ENCODE measurements around the gene SLC26A4.

SLC26A4 gene

GRCh38 chr7:107697321-107698049, 36.9 kb downstream of the SLC26A4 start:
- no peak for DNase-seq

GRCh38 chr7:107700570-107700969, 39.9 kb downstream of the SLC26A4 start:
- no peak for DNase-seq

- no peak for DNase-seq
Observed at GRCh38 chr7:107701191-107701590, 40.6 kb downstream of the SLC26A4 start.

- DNase-seq, result no peak
Observed at GRCh38 chr7:107703219-107703618, 42.6 kb downstream of the SLC26A4 start.

- DNase-seq, result no peak
Observed at GRCh38 chr7:107703872-107704271, 43.2 kb downstream of the SLC26A4 start.

GRCh38 chr7:107708956-107709355, 48.3 kb downstream of the SLC26A4 start:
- no peak for DNase-seq

GRCh38 chr7:107711301-107711700, 50.7 kb downstream of the SLC26A4 start:
- DNase-seq, result no peak

GRCh38 chr7:107712025-107712424, 51.4 kb downstream of the SLC26A4 start:
- DNase-seq, result no peak

GRCh38 chr7:107712896-107713295, 52.3 kb downstream of the SLC26A4 start:
- DNase-seq, result no peak

GRCh38 chr7:107715531-107715930, 54.9 kb downstream of the SLC26A4 start:
- no peak for DNase-seq

- DNase-seq, result no peak
Observed at GRCh38 chr7:107718456-107719193, 58.0 kb downstream of the SLC26A4 start.

GRCh38 chr7:107721286-107721685, 60.7 kb downstream of the SLC26A4 start:
- DNase-seq, result no peak

GRCh38 chr7:107723255-107723654, 62.6 kb downstream of the SLC26A4 start:
- no peak for DNase-seq

- peak; percentile 35 for DNase-seq
Observed at GRCh38 chr7:107725138-107725740, 64.6 kb downstream of the SLC26A4 start.

- DNase-seq, result no peak
Observed at GRCh38 chr7:107726356-107727130, 65.9 kb downstream of the SLC26A4 start.

GRCh38 chr7:107728276-107728675, 67.6 kb downstream of the SLC26A4 start:
- DNase-seq, result no peak

- DNase-seq, result no peak
Observed at GRCh38 chr7:107742678-107743566, 82.3 kb downstream of the SLC26A4 start.

GRCh38 chr7:107743567-107744344, 83.1 kb downstream of the SLC26A4 start, which contains the start of gene CBLL1:
Gene CBLL1, plus strand, starts transcription at chr7:107744142. Its CDS starts 22 bp downstream, at chr7:107744164.
- peak; percentile 99 for DNase-seq

GRCh38 chr7:107744345-107744750, 83.7 kb downstream of the SLC26A4 start:
- no peak for DNase-seq

- DNase-seq, result no peak
Observed at GRCh38 chr7:107746006-107746405, 85.4 kb downstream of the SLC26A4 start.

GRCh38 chr7:107751113-107751512, 90.5 kb downstream of the SLC26A4 start:
- DNase-seq, result no peak

Data from activated naive CD4-positive, alpha-beta T cell treated with Interleukin-2 at 50 U/mL for 16 hours (primary cell).